SW480 (cell line): ENCODE results near the gene SRSF11.
"Not testable (repeated sequence)": the region's sequence is repeated elsewhere in the genome, so short reads cannot be mapped to it uniquely, and the experiment has no call there.

ENCODE experiments used
- DNase-seq: peaks from one replicate; pipeline ENCODE4 v3.0.0-alpha.2; 2016; ENCODE audit warnings: low spot score

The SRSF11 gene, protein sequence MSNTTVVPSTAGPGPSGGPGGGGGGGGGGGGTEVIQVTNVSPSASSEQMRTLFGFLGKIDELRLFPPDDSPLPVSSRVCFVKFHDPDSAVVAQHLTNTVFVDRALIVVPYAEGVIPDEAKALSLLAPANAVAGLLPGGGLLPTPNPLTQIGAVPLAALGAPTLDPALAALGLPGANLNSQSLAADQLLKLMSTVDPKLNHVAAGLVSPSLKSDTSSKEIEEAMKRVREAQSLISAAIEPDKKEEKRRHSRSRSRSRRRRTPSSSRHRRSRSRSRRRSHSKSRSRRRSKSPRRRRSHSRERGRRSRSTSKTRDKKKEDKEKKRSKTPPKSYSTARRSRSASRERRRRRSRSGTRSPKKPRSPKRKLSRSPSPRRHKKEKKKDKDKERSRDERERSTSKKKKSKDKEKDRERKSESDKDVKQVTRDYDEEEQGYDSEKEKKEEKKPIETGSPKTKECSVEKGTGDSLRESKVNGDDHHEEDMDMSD

DNA sequence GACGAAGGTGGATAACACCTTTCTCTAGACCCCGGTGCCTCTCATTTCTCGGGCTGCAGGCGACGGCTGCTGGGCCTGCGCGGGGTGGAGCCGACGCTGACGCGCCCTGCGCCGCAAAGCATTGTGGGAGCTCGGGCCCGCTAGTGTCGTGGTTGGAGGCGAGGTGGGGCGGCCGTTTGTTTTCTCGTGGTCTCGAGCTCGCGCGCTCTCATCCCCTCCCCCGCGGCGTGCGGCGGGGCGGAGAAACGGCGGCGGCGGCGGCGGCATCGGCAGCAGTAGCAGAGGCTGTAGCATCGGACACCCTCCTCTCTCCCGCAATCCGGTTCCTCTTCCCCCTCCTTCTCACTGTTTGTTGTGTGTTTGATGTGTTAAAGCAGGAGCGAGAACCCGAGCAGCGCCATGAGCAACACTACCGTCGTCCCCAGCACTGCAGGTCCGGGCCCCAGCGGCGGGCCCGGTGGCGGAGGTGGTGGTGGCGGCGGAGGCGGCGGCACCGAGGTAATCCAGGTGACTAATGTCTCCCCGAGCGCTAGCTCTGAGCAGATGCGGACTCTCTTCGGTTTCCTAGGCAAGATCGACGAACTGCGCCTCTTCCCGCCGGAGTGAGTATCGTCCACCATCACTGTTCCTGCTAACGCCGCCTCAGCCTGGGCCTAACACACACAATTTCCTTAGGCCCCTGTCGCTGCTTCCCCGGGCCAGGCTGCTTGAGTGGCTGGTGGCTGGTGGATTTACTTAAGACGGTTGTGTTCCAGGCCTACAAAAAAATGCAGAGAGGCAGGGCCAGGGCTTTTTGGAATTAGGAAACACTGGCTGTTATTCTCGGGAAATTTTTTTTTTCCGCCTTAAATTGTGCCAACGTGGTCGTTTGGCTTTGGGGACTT is at the start of gene SRSF11:
Gene SRSF11 (plus strand): TSS at position 143 of the 884 bp plus-strand sequence. CDS start 257 bp downstream, at position 400.
- DNase-seq: peak; percentile 89

- DNase-seq: no peak
Observed at GRCh38 chr1:70171512-70171911, 49.7 kb upstream of the SRSF11 start.

- DNase-seq: not testable (repeated sequence)
Observed at GRCh38 chr1:70185181-70185580, 36.0 kb upstream of the SRSF11 start.

GRCh38 chr1:70188522-70188921 is 32.7 kb upstream of the SRSF11 start:
- DNase-seq: no peak

- DNase-seq: no peak
Observed at GRCh38 chr1:70190180-70190579, 31.0 kb upstream of the SRSF11 start.

DNA sequence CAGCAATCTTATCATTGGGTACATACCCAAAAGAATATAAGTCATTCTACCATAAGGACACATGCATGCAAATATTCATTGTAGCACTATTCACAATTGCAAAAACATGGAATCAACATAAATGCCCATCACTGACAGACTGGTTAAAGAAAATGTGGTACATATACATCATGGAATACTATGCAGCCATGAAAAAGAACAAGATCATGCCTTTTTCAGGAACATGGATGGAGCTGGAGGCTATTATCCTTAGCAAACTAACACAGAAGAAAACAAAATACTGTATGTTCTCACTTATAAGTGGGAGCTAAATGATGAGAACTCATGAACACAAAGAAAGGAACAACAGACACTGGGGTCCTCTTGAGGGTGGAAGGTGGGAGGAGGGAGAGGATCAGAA is 28.7 kb upstream of the SRSF11 start:
- not testable (repeated sequence) for DNase-seq

- no peak for DNase-seq
Observed at GRCh38 chr1:70194601-70195000, 26.6 kb upstream of the SRSF11 start.

- DNase-seq: no peak
Observed at GRCh38 chr1:70195342-70195741, 25.8 kb upstream of the SRSF11 start.

GRCh38 chr1:70196333-70196732 is 24.8 kb upstream of the SRSF11 start:
- no peak for DNase-seq

- no peak for DNase-seq
Observed at GRCh38 chr1:70200065-70200464, 21.1 kb upstream of the SRSF11 start.

DNA sequence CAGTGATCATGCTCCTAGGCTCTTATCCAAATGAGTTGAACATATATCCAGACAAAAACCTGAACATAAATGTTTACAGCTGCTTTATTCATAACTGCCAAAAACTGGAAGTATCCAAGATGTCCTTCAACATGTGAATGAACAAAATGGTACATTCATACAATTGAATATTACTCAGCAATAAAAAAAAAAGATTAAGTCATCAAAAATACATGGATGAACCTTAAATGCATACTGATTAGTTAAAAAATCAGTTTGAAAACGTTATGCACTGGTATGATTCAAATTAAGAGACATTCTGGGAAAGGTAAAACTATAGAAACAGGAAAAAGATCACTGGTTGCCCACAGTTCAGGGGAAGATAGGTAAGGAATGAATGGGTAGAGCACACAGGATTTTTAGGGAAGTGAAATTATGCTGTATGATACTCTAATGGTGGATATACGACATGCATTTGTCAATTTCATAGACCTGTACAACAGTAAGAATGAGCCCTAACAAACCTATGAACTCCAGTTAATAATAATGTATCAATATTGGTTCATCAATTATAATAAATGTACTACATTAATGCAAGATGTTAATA is 18.9 kb upstream of the SRSF11 start:
- no peak for DNase-seq

DNA sequence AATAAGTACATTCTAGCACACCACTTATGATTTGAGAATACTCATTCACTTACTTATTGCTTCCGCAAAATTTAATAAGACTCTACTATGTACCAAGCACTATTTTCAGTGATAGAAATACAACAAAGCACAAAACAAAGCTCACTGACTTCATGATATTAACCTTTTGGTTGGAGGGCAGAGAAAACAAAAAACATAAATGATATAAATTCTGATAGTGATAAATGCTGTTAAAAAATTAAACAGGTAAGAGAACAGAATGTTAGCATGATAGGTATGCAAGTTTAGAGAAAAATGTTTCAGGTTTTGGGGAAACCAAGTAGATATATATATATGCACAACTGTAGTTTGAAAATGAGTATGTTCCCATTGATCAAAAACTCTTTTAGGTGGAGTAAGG is 17.0 kb upstream of the SRSF11 start:
- no peak for DNase-seq

DNA sequence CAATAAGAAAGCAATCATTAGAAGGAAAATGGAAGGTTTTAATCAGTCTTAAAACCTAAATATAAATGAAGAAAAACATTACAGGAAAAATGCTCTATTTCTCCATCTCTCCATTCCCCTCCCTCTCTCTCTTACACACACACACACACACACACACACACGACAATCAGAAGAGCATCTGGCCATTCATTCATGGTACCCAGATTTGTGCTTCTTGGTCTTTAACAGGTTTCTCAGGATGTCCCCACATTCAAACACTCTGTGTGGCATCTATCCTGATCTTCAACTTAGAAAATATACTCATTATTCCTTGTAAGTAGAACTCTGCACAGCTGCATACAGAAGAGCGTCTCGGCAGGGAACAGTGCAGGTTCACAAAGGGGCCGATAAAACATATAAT is 16.6 kb upstream of the SRSF11 start:
- no peak for DNase-seq

DNA sequence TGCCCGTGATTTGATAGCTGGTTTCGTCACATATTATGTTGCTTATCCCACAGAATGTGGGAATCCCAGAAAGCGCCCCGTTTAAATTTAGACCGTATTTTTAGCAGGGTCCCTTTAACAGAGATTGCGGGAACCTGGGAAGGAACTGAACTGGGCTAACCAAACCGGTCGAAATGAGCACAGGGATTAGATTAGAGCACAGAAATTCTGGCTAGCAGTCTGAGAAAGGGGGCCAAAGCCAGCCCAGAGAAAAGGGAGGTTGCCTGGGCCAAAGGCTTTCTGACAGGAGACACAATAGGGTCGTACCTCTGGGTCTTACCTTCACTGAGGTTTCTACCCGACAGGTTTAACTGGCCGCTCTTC is 16.1 kb upstream of the SRSF11 start:
- DNase-seq: no peak

DNA sequence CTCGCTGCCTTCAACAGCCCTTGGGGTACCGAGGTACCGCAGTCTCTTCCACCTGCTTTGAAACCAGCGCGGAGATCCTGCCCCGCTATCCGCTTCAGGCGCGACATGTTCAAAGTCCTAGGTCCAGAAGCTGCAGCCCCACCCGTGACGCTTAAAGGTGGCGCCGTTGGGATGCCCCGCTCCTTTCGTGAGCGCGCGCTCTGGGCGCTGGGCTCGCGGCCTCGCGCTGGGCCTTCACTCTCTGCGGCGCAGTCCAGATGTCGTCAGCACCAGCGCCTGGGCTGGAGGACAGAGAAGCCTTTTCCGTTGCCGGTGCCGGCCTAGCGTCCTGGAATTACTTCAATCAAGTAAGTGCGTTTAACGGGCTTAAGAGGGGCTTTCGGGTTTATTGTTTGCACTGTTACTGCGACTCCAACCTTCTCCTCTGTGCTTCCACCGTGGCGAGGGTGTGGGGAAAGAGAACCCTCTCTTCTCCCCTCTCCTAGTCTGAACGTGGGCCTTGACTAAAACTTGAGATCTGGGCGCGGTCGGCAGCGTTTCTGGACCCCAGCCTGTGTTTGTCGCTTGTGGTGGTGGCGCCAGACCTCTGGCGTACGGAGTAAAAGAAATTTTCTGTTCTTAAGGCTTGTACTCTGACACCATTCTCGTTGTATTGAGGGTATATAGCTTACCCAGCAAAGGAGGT is 15.6 kb upstream of the SRSF11 start, which contains the start of gene LRRC40:
Gene LRRC40 (minus strand): TSS at position 146 of the 685 bp plus-strand sequence. CDS start 39 bp downstream, at position 107.
- DNase-seq: peak; percentile 90

GRCh38 chr1:70206833-70207232 is 14.3 kb upstream of the SRSF11 start:
- not testable (repeated sequence) for DNase-seq

GRCh38 chr1:70207492-70207891 is 13.7 kb upstream of the SRSF11 start:
- DNase-seq: no peak

GRCh38 chr1:70208292-70208691 is 12.9 kb upstream of the SRSF11 start:
- DNase-seq: no peak

DNA sequence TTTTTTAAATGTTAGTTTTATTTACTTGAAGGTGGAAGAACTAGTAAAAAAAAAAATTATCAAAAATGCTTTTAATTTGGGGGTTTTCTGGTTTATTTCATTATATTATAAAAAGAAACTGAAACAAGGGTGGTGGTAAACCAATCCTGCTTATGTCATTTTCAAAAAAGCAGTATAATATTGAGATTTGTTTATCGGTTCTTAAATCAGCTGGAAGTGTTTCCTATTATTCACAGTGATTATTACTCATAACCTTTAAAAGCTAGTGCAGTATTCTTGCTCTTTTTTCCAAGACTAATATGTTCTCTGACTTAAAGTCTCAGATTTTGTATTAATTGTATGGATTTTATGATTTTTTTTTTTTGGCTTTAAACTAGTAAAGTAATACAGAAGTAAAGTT is 10.4 kb upstream of the SRSF11 start:
- DNase-seq: no peak

DNA sequence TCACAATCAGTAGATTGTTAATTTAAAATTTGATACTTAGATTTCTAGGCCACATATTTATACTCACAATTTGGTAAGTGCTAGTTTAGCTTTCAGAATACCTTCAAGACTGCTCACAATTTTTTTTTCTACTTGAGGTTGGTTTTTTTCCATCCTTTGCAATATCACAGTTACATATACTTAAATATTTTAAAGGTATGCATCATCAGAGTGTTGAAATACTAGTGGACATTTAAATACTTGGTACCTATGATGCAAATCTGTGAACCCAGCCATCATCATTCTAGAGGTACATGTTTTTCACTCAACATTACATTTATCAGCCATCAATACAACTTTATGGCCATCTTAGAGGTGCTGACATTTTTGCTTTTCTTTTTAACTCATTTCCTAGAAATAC is 9.6 kb upstream of the SRSF11 start:
- no peak for DNase-seq

GRCh38 chr1:70220015-70220414 is 1.2 kb upstream of the SRSF11 start:
- DNase-seq: no peak
